Calu3 (cell line): ENCODE data around the gene SPAG16. TPM values are rescaled to one million over a fixed set of nuclear protein-coding genes. Genes with fewer than 3 reads are reported as not detected.

Experiments
- BruUV-seq: library from RNA; stranded (reverse); fragments of 400-500 nt; replicated peaks from 2 replicates; lab custom pipeline; 2021; lab: Mats Ljungman, UMichigan
- CTCF ChIA-PET: fragments of 300-600 bp; sonication (Branson Sonifier 250); formaldehyde crosslinking; loops from one replicate; lab custom pipeline; 2022; ENCODE audit warnings: antibody characterized with exemption; lab: Charles Lee
- DNase-seq: peaks from one replicate; pipeline ENCODE4 v3.0.0; 2022
- H3K27ac Mint-ChIP-seq: one replicate; pipeline ENCODE4 v1.8.0; 2022; ENCODE audit warnings: mixed read lengths; ENCODE audit not compliant: unreplicated experiment
- H3K27me3 Mint-ChIP-seq: one replicate; pipeline ENCODE4 v1.8.0; 2022; ENCODE audit warnings: mixed read lengths; ENCODE audit not compliant: unreplicated experiment
- H3K36me3 Mint-ChIP-seq: one replicate; pipeline ENCODE4 v1.8.0; 2022; ENCODE audit warnings: mild to moderate bottlenecking, moderate library complexity, mixed read lengths; ENCODE audit not compliant: insufficient read depth, unreplicated experiment
- H3K4me1 Mint-ChIP-seq: one replicate; pipeline ENCODE4 v1.8.0; 2022; ENCODE audit warnings: mild to moderate bottlenecking, low read depth, mixed read lengths; ENCODE audit not compliant: unreplicated experiment
- H3K4me3 Mint-ChIP-seq: one replicate; pipeline ENCODE4 v1.8.0; 2022; ENCODE audit warnings: mild to moderate bottlenecking, low read depth, moderate library complexity, mixed read lengths; ENCODE audit not compliant: unreplicated experiment
- H3K9me3 Mint-ChIP-seq: one replicate; pipeline ENCODE4 v1.8.0; 2022; ENCODE audit warnings: low read depth, mixed read lengths; ENCODE audit not compliant: unreplicated experiment
- intact Hi-C: fragments of 100-400 bp; cut with micrococcal nuclease; formaldehyde crosslinking; loops from one replicate; pipeline ENCODE4 v1.10.0; 2022; ENCODE audit not compliant: unreplicated experiment
- total RNA-seq: library from RNA; stranded (reverse); gene quantifications from 2 replicates; pipeline ENCODE4 v1.2.3, GENCODE V29; 2022
- TF ChIP-seq, protein P1 (sequence below): fragments of 200-600 bp; IDR thresholded peaks from one replicate; pipeline ENCODE4 v1.8.0; 2022; ENCODE audit warnings: antibody characterized with exemption; ENCODE audit not compliant: unreplicated experiment

Gene SPAG16
- total RNA-seq, 1 experiment from 2014 or later = 30.2 TPM

DNA sequence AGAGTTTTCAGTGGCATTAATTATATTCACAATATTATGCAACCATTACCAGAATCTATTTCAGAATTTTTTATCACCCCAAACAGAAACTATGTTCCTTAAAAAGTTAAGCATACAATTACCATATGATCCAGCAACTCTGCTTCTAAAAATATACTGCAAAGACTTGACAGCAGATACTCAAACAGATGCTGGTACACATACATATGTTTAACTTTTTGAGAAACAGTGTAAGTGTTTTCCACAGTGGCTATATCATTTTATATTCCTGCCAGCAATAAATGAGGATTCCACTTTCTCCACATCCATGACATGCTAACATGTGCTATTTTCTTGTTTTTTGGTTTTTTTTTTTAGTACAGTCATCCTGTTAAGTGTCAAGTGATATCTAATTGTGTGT is 687.3 kb downstream of the SPAG16 start:
- H3K4me3 Mint-ChIP-seq = no peak overlapping the region
- intact Hi-C loops = no loop called here
- CTCF ChIA-PET = no interaction called here
- no peak for DNase-seq
- H3K27me3 Mint-ChIP-seq = no peaks in the 10 kb centered on the region
- no peaks in the 10 kb centered on the region for H3K4me1 Mint-ChIP-seq
- H3K36me3 Mint-ChIP-seq = no peaks in the 10 kb centered on the region
- no peak overlapping the region for H3K27ac Mint-ChIP-seq
- TF ChIP-seq, protein P1, sequence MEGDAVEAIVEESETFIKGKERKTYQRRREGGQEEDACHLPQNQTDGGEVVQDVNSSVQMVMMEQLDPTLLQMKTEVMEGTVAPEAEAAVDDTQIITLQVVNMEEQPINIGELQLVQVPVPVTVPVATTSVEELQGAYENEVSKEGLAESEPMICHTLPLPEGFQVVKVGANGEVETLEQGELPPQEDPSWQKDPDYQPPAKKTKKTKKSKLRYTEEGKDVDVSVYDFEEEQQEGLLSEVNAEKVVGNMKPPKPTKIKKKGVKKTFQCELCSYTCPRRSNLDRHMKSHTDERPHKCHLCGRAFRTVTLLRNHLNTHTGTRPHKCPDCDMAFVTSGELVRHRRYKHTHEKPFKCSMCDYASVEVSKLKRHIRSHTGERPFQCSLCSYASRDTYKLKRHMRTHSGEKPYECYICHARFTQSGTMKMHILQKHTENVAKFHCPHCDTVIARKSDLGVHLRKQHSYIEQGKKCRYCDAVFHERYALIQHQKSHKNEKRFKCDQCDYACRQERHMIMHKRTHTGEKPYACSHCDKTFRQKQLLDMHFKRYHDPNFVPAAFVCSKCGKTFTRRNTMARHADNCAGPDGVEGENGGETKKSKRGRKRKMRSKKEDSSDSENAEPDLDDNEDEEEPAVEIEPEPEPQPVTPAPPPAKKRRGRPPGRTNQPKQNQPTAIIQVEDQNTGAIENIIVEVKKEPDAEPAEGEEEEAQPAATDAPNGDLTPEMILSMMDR = no peak
- H3K9me3 Mint-ChIP-seq = no peaks in the 10 kb centered on the region
- no TSS peak for BruUV-seq

DNA sequence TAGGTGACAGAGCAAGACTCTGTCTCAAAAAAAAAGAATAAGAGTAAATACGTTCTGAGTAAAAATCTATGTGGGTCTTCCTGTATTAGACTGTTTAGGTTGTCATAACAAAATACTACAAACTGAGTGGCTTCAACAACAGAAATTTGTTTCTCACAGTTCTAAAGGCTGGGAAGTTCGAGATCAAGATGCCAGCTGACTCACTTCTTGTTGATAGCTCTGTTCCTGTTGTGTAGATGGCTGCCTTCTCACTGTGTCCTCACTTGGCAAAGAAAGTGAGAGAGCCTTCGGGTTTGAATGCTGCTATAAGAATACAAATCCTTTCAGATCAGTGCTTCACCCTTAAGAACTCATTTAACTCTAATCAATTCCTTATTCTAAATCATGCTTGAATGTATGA is 696.6 kb downstream of the SPAG16 start:
- BruUV-seq = no TSS peak
- intact Hi-C loops = no loop called here
- TF ChIP-seq, protein P1 = no peak
- DNase-seq = no peak
- Mint-ChIP-seq H3K27ac (no peak overlapping the region), H3K9me3 (no peaks in the 10 kb centered on the region), H3K4me3 (no peak overlapping the region), H3K36me3 (no peaks in the 10 kb centered on the region), H3K27me3 (no peaks in the 10 kb centered on the region), H3K4me1 (no peaks in the 10 kb centered on the region)
- CTCF ChIA-PET = no interaction called here

DNA sequence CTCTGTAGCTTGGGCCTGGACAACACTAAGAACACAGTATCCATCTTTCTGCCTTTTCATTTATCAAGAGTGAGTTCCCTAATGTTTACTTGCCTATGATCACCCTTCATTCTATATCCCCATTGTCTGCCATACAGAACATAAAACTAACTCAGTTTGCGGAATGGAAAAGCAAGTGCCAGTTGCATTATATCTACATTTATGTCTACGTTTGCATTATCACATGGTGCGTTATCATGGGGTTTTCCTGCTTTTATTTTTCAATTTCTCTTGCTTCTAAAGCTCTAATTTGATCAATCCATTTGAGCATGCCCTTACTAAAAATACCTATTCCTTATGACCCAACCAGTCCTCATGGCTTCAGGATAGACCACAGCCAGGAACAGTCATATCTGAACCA is 704.9 kb downstream of the SPAG16 start:
- Mint-ChIP-seq H3K4me3 (no peak overlapping the region), H3K27me3 (no peaks in the 10 kb centered on the region), H3K27ac (no peak overlapping the region), H3K9me3 (no peaks in the 10 kb centered on the region), H3K4me1 (no peaks in the 10 kb centered on the region), H3K36me3 (no peaks in the 10 kb centered on the region)
- no peak for DNase-seq
- CTCF ChIA-PET = no interaction called here
- TF ChIP-seq, protein P1 = no peak
- BruUV-seq = no TSS peak
- intact Hi-C loops = no loop called here

DNA sequence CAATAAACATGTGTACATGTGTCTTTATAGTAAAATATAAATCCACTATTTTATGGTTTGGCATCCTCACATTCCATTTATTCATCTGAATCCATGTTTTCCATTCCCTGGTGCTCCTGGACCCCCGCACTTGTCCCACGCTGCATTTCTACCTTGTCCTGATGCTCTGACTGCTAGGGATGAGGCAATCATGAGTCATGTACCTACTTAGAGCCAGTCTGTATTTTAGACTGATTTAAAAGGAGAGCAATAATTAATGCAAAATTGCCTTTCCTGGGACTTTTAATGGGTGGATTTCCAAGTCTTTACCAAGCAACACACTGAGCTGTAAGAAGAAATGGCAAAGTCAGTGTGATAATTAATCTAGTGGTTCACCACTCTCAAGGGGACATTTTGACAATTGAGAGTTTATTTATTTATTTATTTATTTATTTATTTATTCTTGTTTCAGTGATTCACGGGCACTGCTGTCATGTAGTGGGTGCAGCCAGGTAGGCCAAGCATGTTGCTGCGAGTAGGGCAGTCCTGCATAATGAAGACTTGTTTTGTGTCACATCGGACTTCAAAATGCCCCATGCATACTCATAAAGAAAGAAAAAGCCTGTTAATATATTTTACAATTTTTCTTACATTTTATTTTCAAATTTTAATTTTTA is 707.3 kb downstream of the SPAG16 start:
- TF ChIP-seq, protein P1 = no peak
- H3K4me1 Mint-ChIP-seq = peaks cover 10% of the 10 kb centered on the region
- intact Hi-C loops = no loop called here
- no peak overlapping the region for H3K4me3 Mint-ChIP-seq
- H3K36me3 Mint-ChIP-seq = no peaks in the 10 kb centered on the region
- CTCF ChIA-PET = no interaction called here
- no peaks in the 10 kb centered on the region for H3K9me3 Mint-ChIP-seq
- H3K27me3 Mint-ChIP-seq = no peaks in the 10 kb centered on the region
- H3K27ac Mint-ChIP-seq = no peak overlapping the region
- no peak for DNase-seq
- no TSS peak for BruUV-seq
